HL-60 (cell line): Measurements from ENCODE around the gene ACO1.

Experiments
- POLR2AphosphoS5 ChIP-seq: IDR thresholded peaks from 2 replicates; pipeline ENCODE4 v1.6.1; 2012; ENCODE audit warnings: low read depth
- SPI1 ChIP-seq: IDR thresholded peaks from 2 replicates; pipeline ENCODE4 v1.6.1; 2012; ENCODE audit warnings: low read depth, mild to moderate bottlenecking, borderline replicate concordance
- TF ChIP-seq, protein P1 (sequence below): IDR thresholded peaks from 2 replicates; pipeline ENCODE4 v1.6.1; 2012; ENCODE audit warnings: low read depth; ENCODE audit not compliant: insufficient replicate concordance
- TF ChIP-seq, protein P2 (sequence below): IDR thresholded peaks from one replicate; pipeline ENCODE4 v1.5.1; 2011; ENCODE audit warnings: low read length, control low read depth, inconsistent platforms; ENCODE audit not compliant: insufficient read depth

DNA sequence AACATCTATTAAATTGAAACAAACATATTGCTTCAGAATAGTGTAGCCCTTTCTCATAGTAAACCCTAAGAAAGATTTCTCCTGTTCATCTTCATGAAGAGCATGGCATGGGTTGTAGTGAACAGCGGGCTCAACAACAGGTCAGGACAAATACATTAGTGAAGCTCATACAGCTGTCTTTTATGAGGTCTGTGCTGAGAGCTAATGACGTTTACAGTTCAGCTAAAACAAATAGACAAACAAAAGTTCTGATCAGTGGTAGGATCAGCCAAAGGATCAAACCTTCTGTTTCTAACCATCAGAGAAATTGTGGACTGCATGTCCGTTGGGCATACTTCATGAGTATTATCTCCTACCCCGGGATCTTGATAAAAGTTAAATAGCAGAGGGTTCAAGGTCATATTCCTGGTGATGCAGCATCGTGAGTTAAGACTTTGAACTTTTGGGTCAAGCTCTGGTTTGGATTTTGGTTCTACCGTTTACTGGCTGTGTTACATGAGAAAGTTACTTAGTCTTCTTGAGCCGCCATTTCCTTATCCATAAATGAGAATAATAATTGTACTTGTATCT, 37.9 kb downstream of the ACO1 start:
- TF ChIP-seq, protein P1, sequence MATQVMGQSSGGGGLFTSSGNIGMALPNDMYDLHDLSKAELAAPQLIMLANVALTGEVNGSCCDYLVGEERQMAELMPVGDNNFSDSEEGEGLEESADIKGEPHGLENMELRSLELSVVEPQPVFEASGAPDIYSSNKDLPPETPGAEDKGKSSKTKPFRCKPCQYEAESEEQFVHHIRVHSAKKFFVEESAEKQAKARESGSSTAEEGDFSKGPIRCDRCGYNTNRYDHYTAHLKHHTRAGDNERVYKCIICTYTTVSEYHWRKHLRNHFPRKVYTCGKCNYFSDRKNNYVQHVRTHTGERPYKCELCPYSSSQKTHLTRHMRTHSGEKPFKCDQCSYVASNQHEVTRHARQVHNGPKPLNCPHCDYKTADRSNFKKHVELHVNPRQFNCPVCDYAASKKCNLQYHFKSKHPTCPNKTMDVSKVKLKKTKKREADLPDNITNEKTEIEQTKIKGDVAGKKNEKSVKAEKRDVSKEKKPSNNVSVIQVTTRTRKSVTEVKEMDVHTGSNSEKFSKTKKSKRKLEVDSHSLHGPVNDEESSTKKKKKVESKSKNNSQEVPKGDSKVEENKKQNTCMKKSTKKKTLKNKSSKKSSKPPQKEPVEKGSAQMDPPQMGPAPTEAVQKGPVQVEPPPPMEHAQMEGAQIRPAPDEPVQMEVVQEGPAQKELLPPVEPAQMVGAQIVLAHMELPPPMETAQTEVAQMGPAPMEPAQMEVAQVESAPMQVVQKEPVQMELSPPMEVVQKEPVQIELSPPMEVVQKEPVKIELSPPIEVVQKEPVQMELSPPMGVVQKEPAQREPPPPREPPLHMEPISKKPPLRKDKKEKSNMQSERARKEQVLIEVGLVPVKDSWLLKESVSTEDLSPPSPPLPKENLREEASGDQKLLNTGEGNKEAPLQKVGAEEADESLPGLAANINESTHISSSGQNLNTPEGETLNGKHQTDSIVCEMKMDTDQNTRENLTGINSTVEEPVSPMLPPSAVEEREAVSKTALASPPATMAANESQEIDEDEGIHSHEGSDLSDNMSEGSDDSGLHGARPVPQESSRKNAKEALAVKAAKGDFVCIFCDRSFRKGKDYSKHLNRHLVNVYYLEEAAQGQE, result no peak
- TF ChIP-seq, protein P2, sequence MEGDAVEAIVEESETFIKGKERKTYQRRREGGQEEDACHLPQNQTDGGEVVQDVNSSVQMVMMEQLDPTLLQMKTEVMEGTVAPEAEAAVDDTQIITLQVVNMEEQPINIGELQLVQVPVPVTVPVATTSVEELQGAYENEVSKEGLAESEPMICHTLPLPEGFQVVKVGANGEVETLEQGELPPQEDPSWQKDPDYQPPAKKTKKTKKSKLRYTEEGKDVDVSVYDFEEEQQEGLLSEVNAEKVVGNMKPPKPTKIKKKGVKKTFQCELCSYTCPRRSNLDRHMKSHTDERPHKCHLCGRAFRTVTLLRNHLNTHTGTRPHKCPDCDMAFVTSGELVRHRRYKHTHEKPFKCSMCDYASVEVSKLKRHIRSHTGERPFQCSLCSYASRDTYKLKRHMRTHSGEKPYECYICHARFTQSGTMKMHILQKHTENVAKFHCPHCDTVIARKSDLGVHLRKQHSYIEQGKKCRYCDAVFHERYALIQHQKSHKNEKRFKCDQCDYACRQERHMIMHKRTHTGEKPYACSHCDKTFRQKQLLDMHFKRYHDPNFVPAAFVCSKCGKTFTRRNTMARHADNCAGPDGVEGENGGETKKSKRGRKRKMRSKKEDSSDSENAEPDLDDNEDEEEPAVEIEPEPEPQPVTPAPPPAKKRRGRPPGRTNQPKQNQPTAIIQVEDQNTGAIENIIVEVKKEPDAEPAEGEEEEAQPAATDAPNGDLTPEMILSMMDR, result no peak
- TF ChIP-seq POLR2AphosphoS5 (no peak), SPI1 (no peak)
